HepG2 (cell line): ENCODE results near the gene CLEC3A. TPM values are rescaled to one million over a fixed set of nuclear protein-coding genes. Genes with fewer than 3 reads are reported as not detected.

Experiments used
- ADNP ChIP-seq: sonication (generic); formaldehyde crosslinking; IDR thresholded peaks from 2 replicates; pipeline ENCODE4 v1.4.0; 2020; ENCODE audit warnings: missing genetic modification reagents
- CBFB ChIP-seq: sonication (generic); formaldehyde crosslinking; IDR thresholded peaks from 2 replicates; pipeline ENCODE4 v1.4.0; 2020; ENCODE audit warnings: missing genetic modification reagents
- DMTF1 ChIP-seq: sonication (generic); formaldehyde crosslinking; IDR thresholded peaks from 2 replicates; pipeline ENCODE4 v1.4.0; 2020; ENCODE audit warnings: mild to moderate bottlenecking, missing genetic modification reagents
- E2F2 ChIP-seq: sonication (generic); formaldehyde crosslinking; IDR thresholded peaks from 2 replicates; pipeline ENCODE4 v1.4.0; 2020; ENCODE audit warnings: missing genetic modification reagents, borderline replicate concordance
- GATA4 ChIP-seq: sonication (generic); IDR thresholded peaks from 2 replicates; pipeline ENCODE4 v1.6.1; 2016; ENCODE audit warnings: antibody characterized with exemption, low read depth, borderline replicate concordance
- HNRNPH1 ChIP-seq: fragments of 200-400 bp; formaldehyde crosslinking; optimal IDR thresholded peaks from 2 replicates; pipeline ENCODE3; 2017; ENCODE audit warnings: mild to moderate bottlenecking, low read depth, low read length
- HOXA3 ChIP-seq: sonication (generic); formaldehyde crosslinking; IDR thresholded peaks from 2 replicates; pipeline ENCODE4 v1.5.0; 2020; ENCODE audit warnings: missing genetic modification reagents
- KAT2B ChIP-seq: fragments of 150-350 bp; IDR thresholded peaks from 2 replicates; pipeline ENCODE4 v1.6.1; 2014; ENCODE audit warnings: low read depth, low read length, borderline replicate concordance
- KDM5B ChIP-seq: sonication (generic); formaldehyde crosslinking; IDR thresholded peaks from 2 replicates; pipeline ENCODE4 v1.4.0; 2020; ENCODE audit warnings: missing genetic modification reagents, mild to moderate bottlenecking, borderline replicate concordance
- KMT2A ChIP-seq: sonication (generic); formaldehyde crosslinking; IDR thresholded peaks from 2 replicates; pipeline ENCODE4 v1.4.0; 2020; ENCODE audit warnings: missing genetic modification reagents
- MAFK ChIP-seq, 2 experiments: IDR thresholded peaks in 1 of 2; conservative IDR thresholded peaks in 1 of 2; 2 replicates each; pipeline ENCODE4 v1.6.1; 2011; ENCODE audit warnings: improper control_type of control experiment in 2 of 2, low read length in 2 of 2
- MLLT10 ChIP-seq: sonication (generic); formaldehyde crosslinking; IDR thresholded peaks from 2 replicates; pipeline ENCODE4 v1.4.0; 2020; ENCODE audit warnings: missing genetic modification reagents
- NONO ChIP-seq, 2 experiments: fragments of 450-650 bp in 1 of 2; sonication (generic) in 1 of 2; formaldehyde crosslinking in 1 of 2; IDR thresholded peaks in 1 of 2; conservative IDR thresholded peaks in 1 of 2; 2 replicates each; pipeline versions ENCODE4 v1.6.1 to v1.8.0; 2017 to 2022; ENCODE audit warnings: mild to moderate bottlenecking in 1 of 2, missing genetic modification reagents in 1 of 2, moderate library complexity in 1 of 2
- RORA ChIP-seq: sonication (generic); formaldehyde crosslinking; IDR thresholded peaks from 2 replicates; pipeline ENCODE4 v1.5.0; 2020; ENCODE audit warnings: mild to moderate bottlenecking, missing genetic modification reagents, moderate library complexity
- TRAFD1 ChIP-seq: sonication (generic); formaldehyde crosslinking; IDR thresholded peaks from 2 replicates; pipeline ENCODE4 v1.5.1; 2020; ENCODE audit warnings: missing genetic modification reagents, mild to moderate bottlenecking, borderline replicate concordance
- ZC3H4 ChIP-seq: sonication (generic); formaldehyde crosslinking; IDR thresholded peaks from 2 replicates; pipeline ENCODE4 v1.4.0; 2020; ENCODE audit warnings: missing genetic modification reagents, borderline replicate concordance
- ZFP36L1 ChIP-seq: sonication (generic); formaldehyde crosslinking; IDR thresholded peaks from 2 replicates; pipeline ENCODE4 v1.8.0; 2022; ENCODE audit warnings: mild to moderate bottlenecking, missing genetic modification reagents, moderate library complexity
- ZMYM3 ChIP-seq: sonication (generic); formaldehyde crosslinking; IDR thresholded peaks from 2 replicates; pipeline ENCODE4 v1.5.1; 2020; ENCODE audit warnings: mild to moderate bottlenecking, missing genetic modification reagents
- ZNF101 ChIP-seq: sonication (generic); formaldehyde crosslinking; IDR thresholded peaks from 2 replicates; pipeline ENCODE4 v1.4.0; 2020; ENCODE audit warnings: mild to moderate bottlenecking, low read depth, missing genetic modification reagents, borderline replicate concordance
- ZNF205 ChIP-seq: IDR thresholded peaks from 2 replicates; pipeline ENCODE4 v1.6.1; 2018; ENCODE audit warnings: missing biosample characterization, missing genetic modification reagents
- ZNF329 ChIP-seq: sonication (generic); formaldehyde crosslinking; IDR thresholded peaks from 2 replicates; pipeline ENCODE4 v1.9.0; 2021; ENCODE audit warnings: low read depth, mild to moderate bottlenecking, missing genetic modification reagents
- ZNF747 ChIP-seq: sonication (generic); formaldehyde crosslinking; IDR thresholded peaks from 2 replicates; pipeline ENCODE4 v1.8.1; 2023; ENCODE audit warnings: missing genetic modification reagents, mild to moderate bottlenecking, borderline replicate concordance
- ZNF883 ChIP-seq: sonication (generic); formaldehyde crosslinking; IDR thresholded peaks from 2 replicates; pipeline ENCODE4 v1.5.1; 2020; ENCODE audit warnings: mild to moderate bottlenecking, missing genetic modification reagents; ENCODE audit errors: not compliant biosample characterization
- polyA plus RNA-seq, 8 experiments: library from polyadenylated mRNA; depleted of rRNA in 3 of 8; stranded (reverse) in 7 of 8; unstranded in 1 of 8; fragments of >200 nt; fragmentation: Illumina TruSeq in 4 of 8; extraction: Trizol in 4 of 8; gene quantifications; 2 replicates each; pipeline versions ENCODE4 v1.2.1 to v1.2.3, GENCODE V29; 2011 to 2016; ENCODE audit warnings: low read depth in 4 of 8, missing spikeins in 1 of 8, mixed read lengths in 1 of 8; ENCODE audit not compliant: insufficient read depth in 1 of 8
- total RNA-seq, 5 experiments: library from RNA; depleted of rRNA; stranded (reverse); fragments of >200 nt; fragmentation: Illumina TruSeq; extraction: Trizol; gene quantifications; 2 replicates each; pipeline ENCODE4 v1.2.3, GENCODE V29; 2016; ENCODE audit warnings: low read depth in 1 of 5
- TF ChIP-seq, protein P1 (sequence below): IDR thresholded peaks from 2 replicates; pipeline ENCODE4 v1.6.1; 2016

Gene CLEC3A
- total and polyA plus RNA-seq, 2 of the 13 experiments (the other 11 are each of a cell fraction or from before 2014, with no cell fraction given), result not detected

GRCh38 chr16:78045865-78046581, 23.7 kb downstream of the CLEC3A start (continued):
- TF ChIP-seq RORA (no peak; the same call in 1 of the 2 replicates), MLLT10 (CRISPR knock-in tag) (0 out of 2 replicates have a peak, but pooled peaks have one; percentile 49), ADNP (CRISPR knock-in tag) (peak; percentile 81), HNRNPH1 (no peak), ZMYM3 (peak; percentile 37; the same call in 1 of the 2 replicates), KDM5B (CRISPR knock-in tag) (peak; percentile 99), TRAFD1 (CRISPR knock-in tag) (peak; percentile 85; the same call in 1 of the 2 replicates), CBFB (CRISPR knock-in tag) (peak; percentile 82; the same call in 1 of the 2 replicates), DMTF1 (CRISPR knock-in tag) (peak; percentile 91; the same call in 1 of the 2 replicates), ZNF329 (CRISPR knock-in tag) (peak; percentile 95), E2F2 (CRISPR knock-in tag) (peak; percentile 99; the same call in 1 of the 2 replicates), ZC3H4 (CRISPR knock-in tag) (no peak), MAFK (conservative IDR thresholded peaks at IDR 0.05 in 1 of 2, IDR thresholded peaks at IDR 0.05 in 1 of 2; ENCODE audit: low read length in 2 of 2) (no peak), ZNF101 (CRISPR knock-in tag) (peak; percentile 60; the same call in 1 of the 2 replicates), HOXA3 (peak; percentile 92), GATA4 (no peak), KMT2A (peak; percentile 74), NONO (IDR thresholded peaks at IDR 0.05) (no peak), NONO (CRISPR knock-in tag; conservative IDR thresholded peaks at IDR 0.05) (peak; percentile 93), ZNF747 (peak; percentile 99), KAT2B (no peak), ZNF883 (CRISPR knock-in tag) (peak; percentile 99), ZNF205 (peak; percentile 92), ZFP36L1 (CRISPR knock-in tag) (peak; percentile 98)
- TF ChIP-seq, protein P1, sequence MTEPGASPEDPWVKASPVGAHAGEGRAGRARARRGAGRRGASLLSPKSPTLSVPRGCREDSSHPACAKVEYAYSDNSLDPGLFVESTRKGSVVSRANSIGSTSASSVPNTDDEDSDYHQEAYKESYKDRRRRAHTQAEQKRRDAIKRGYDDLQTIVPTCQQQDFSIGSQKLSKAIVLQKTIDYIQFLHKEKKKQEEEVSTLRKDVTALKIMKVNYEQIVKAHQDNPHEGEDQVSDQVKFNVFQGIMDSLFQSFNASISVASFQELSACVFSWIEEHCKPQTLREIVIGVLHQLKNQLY (CRISPR knock-in tag), result peak; percentile 62; the same call in 1 of the 2 replicates
